GM12864 (cell line): Measurements from ENCODE around the gene DHRS13.
"Not testable (repeated sequence)": the region's sequence is repeated elsewhere in the genome, so short reads cannot be mapped to it uniquely, and the experiment has no call there.

Experiments used
- DNase-seq: peaks from one replicate; pipeline ENCODE4 v3.0.0-alpha.2; 2011; ENCODE audit warnings: low read depth
- H3K4me3 ChIP-seq: 2 replicates; pipeline ENCODE4 v1.5.1; 2011; ENCODE audit warnings: mild to moderate bottlenecking, low read depth, low read length, control low read depth
- TF ChIP-seq, protein P1 (sequence below): IDR thresholded peaks from 2 replicates; pipeline ENCODE4 v1.5.1; 2011; ENCODE audit warnings: low read depth, mild to moderate bottlenecking, moderate library complexity, low read length, control low read depth, inconsistent platforms; ENCODE audit errors: missing control alignments

The DHRS13 gene

DNA sequence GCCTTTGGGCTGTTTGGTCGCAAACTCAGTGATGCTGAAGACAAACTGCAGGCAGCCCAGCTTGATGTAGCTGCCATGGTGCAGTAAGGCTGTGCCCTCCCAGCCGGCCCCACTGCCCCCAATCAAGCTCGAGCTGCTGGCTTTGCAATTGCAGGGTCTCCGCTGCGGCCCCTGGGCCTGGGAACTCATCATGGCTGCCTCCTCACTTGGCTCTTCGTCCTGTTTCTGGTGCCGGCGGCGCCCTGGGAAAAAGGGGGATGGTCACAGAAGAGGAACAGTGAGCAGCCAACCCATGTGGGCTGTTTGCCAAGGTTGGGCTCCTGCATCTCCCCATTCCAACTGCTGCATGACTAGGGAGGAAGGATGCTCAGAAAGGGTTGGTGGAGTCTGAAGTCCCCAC, 3.4 kb upstream of the DHRS13 start:
- DNase-seq = no peak
- H3K4me3 ChIP-seq = no peak overlapping the region
- TF ChIP-seq, protein P1, sequence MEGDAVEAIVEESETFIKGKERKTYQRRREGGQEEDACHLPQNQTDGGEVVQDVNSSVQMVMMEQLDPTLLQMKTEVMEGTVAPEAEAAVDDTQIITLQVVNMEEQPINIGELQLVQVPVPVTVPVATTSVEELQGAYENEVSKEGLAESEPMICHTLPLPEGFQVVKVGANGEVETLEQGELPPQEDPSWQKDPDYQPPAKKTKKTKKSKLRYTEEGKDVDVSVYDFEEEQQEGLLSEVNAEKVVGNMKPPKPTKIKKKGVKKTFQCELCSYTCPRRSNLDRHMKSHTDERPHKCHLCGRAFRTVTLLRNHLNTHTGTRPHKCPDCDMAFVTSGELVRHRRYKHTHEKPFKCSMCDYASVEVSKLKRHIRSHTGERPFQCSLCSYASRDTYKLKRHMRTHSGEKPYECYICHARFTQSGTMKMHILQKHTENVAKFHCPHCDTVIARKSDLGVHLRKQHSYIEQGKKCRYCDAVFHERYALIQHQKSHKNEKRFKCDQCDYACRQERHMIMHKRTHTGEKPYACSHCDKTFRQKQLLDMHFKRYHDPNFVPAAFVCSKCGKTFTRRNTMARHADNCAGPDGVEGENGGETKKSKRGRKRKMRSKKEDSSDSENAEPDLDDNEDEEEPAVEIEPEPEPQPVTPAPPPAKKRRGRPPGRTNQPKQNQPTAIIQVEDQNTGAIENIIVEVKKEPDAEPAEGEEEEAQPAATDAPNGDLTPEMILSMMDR = no peak

DNA sequence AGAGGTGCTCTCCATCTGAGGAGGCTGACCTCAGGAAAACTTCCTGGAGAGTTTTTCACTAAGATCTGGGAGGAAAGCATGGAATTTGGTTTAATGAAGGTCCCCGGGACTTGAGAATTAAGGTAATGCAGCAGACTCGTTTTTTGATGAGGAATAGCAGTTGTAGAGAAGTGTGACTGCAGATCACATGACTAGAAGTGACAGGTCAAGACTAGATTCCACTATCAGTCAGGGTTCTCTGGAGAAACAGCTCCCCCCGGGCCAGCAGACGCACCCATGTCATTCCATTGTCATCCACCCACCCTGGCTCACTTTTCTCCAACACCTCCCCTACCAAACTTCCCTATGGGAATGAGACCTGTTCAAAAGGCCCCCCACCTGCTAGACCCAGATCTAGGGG, 1.9 kb upstream of the DHRS13 start:
- H3K4me3 ChIP-seq = no peak overlapping the region
- DNase-seq = no peak
- TF ChIP-seq, protein P1 = no peak

GRCh38 chr17:28903546-28903841, 615 bp upstream of the DHRS13 start:
- not testable (repeated sequence) for DNase-seq, H3K4me3 ChIP-seq

- DNase-seq = no peak
- peak overlapping the region; percentile 70 for H3K4me3 ChIP-seq
- TF ChIP-seq, protein P1 = no peak
Measured at GRCh38 chr17:28901866-28902818, 737 bp downstream of the DHRS13 start.

DNA sequence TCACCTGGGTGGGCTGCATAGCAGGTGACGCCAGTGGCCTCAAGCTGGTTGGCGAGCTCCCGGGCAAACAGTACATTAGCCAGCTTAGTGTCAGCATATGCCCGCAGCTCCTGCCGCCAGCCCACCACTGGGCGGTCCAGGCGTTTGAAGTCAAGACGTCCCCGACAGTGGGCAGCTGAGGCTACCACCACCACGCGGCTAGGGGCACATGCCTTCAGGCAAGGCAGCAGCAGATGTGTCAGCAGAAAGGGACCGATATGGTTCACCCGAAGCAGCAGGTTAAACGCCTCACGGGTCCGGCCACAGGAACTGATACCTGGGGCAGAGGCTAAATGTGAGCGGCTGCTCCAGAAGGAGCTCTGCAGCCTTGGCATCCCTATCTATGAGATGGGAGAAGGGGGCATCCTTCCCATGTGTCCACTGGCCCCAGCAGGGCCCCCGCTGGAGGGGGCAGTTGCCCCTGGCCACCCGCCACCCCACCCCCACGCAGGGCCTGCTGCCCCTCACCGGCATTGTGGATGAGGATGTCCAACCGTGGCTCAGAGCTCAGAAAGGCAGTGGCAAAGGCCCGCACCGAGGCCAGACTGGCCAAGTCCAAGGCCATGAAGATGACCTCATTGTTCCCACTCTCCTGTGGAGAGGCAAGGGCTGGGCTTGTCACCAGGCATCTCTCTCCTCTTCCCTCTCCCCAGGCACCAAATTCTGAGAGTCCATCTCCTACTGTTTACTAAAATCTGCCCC, 1.7 kb downstream of the DHRS13 start:
- no peak for DNase-seq
- TF ChIP-seq, protein P1 = no peak
- peak overlapping the region; percentile 70; the same call in 1 of the 2 replicates for H3K4me3 ChIP-seq

DNA sequence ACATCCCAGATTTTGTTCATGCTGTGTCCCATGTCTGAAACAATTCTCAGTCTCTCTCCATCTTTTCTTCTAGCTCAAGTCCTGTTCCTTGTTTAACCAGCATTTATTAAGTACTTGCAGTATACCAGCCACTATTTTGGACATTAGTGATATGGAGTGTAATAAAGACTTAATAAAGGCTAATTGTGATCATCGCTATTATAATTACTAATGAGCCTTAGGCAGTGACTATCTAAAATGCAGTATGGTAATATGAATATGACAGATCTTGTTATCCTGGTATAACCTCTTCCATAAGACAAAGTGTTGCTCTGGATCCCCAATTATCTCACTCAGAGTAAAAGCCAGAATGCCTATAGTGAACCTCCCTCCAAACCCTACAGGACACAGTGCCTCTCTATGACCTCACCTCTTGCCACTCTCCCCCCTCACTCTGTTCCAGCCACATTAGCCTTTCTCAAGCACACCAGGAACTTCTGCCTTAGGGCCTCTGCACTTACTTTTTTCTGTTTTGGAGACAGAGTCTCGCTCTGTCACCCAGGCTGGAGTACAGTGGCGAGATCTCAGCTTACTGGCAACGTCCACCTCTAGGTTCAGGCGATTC, 3.6 kb downstream of the DHRS13 start:
- TF ChIP-seq, protein P1 = no peak
- no peak overlapping the region for H3K4me3 ChIP-seq
- DNase-seq = no peak

GRCh38 chr17:28898527-28898955, 4.3 kb downstream of the DHRS13 start:
- no peak overlapping the region for H3K4me3 ChIP-seq
- TF ChIP-seq, protein P1 = no peak
- DNase-seq = no peak
